ENCODE measurements around the gene BCAR3.

- TF ChIP-seq CTCF (tag by site-specific recombination; IDR thresholded peaks at IDR 0.05) (no peak), KLF1 (tag by site-specific recombination; IDR thresholded peaks at IDR 0.05) (no peak)
These were observed 29.2 kb downstream of the BCAR3 start for GRCh38 chr1:93652323-93652949.
